Ovary (tissue), 3 donors: ENCODE data around the gene IFNB1.

Experiments
- CTCF ChIP-seq, 3 donors: fragments of 450-650 bp in 2 of 3; fragments of 200-600 bp in 1 of 3; IDR thresholded peaks; one replicate each; pipeline versions ENCODE4 v1.5.1 to v1.8.0; 2016 to 2022; ENCODE audit warnings: antibody characterized with exemption in 3 of 3, mild to moderate bottlenecking in 1 of 3
- EP300 ChIP-seq: sonication (generic); formaldehyde crosslinking; IDR thresholded peaks from one replicate; pipeline ENCODE4 v1.6.1; 2017; ENCODE audit warnings: antibody characterized with exemption
- POLR2A ChIP-seq: fragments of 450-650 bp; IDR thresholded peaks from one replicate; pipeline ENCODE4 v1.6.1; 2017; ENCODE audit warnings: antibody characterized with exemption, mild to moderate bottlenecking, moderate library complexity
- donor health status: DM: no; HTN: no; CAD: no.

- TF ChIP-seq POLR2A: no peak
- TF ChIP-seq CTCF (IDR thresholded peaks at IDR 0.05): no peak
- TF ChIP-seq EP300: no peak
Measured at GRCh38 chr9:21081451-21081850, 3.7 kb upstream of the IFNB1 start.
